ENCODE data around the gene BAG5.

BAG5 gene

DNA sequence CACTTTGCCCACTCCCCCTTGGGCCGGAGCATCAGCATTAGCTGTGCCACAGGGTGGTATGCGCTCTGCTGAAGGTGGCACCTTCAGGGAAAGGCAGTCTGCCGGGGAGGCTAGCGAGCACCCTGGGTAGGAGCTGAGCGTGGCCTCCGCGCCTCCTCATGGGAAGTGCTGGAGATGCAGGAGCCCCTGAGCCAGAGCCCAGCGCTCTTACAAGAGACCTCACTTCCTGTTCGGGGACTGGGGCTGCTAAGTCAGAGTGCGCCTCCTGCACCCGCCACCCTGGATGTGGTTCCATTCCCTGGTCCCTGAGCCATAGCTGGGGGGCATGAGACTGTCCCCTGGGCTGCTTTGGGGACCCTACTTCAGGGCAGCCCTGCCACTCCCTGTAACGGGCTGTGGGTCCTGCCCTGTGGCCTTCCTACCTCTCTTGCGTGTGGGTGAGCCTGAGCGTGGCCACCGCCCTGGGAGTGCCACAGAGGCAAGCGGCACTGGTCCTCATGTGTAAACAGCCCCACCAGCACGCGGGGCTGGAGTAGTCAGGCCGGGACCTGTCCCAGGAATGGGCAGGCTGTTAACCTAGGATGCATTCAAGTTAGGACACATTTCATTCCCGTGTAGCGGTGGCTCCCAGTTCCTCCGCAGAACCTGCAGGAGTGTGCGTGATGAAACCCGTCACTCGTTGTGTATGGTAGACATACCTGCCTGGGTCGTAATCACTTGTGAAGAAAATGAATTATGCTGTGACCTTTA is 19.7 kb upstream of the BAG5 start:
- in situ Hi-C loops (cut with HindIII; ENCODE audit: low pct_ligation_motif_present, low sequenced_read_pairs), result no loop called here
- no peak for DNase-seq
- Histone ChIP-seq H3K27me3 (replicated peaks) (no peaks in the 10 kb centered on the region), H3K36me3 (replicated peaks) (peaks cover 16% of the 10 kb centered on the region), H3K4me3 (ENCODE audit: low read depth, low read length) (no peak overlapping the region), H3K27ac (no peak overlapping the region)
- TF ChIP-seq, protein P1, sequence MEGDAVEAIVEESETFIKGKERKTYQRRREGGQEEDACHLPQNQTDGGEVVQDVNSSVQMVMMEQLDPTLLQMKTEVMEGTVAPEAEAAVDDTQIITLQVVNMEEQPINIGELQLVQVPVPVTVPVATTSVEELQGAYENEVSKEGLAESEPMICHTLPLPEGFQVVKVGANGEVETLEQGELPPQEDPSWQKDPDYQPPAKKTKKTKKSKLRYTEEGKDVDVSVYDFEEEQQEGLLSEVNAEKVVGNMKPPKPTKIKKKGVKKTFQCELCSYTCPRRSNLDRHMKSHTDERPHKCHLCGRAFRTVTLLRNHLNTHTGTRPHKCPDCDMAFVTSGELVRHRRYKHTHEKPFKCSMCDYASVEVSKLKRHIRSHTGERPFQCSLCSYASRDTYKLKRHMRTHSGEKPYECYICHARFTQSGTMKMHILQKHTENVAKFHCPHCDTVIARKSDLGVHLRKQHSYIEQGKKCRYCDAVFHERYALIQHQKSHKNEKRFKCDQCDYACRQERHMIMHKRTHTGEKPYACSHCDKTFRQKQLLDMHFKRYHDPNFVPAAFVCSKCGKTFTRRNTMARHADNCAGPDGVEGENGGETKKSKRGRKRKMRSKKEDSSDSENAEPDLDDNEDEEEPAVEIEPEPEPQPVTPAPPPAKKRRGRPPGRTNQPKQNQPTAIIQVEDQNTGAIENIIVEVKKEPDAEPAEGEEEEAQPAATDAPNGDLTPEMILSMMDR (IDR thresholded peaks at IDR 0.05; ENCODE audit: low read depth, low read length, missing control alignments), result no peak

DNA sequence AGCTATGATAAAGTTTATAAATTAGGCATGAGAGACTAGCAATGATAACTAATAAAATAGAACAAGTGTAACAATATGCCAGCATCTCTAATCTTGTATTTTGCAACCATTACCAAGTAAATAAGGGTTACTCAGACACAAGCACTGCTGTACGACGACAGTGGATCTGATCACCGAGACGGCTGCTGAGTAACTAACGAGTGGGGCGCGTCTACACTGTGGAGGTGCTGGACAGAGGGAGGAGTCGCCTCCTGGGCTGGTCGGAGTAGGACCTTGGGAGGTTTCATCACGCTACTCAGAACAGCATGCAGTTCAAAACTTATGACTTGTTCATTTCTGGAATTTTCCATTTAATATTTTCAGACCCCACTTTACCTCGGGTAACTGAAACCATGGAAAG is 18.7 kb upstream of the BAG5 start:
- TF ChIP-seq, protein P1 (IDR thresholded peaks at IDR 0.05; ENCODE audit: low read depth, low read length, missing control alignments), result no peak
- DNase-seq, result no peak
- in situ Hi-C loops (cut with HindIII; ENCODE audit: low pct_ligation_motif_present, low sequenced_read_pairs), result no loop called here
- Histone ChIP-seq H3K36me3 (replicated peaks) (peaks cover 16% of the 10 kb centered on the region), H3K27ac (no peak overlapping the region), H3K4me3 (ENCODE audit: low read depth, low read length) (no peak overlapping the region), H3K27me3 (replicated peaks) (no peaks in the 10 kb centered on the region)

DNA sequence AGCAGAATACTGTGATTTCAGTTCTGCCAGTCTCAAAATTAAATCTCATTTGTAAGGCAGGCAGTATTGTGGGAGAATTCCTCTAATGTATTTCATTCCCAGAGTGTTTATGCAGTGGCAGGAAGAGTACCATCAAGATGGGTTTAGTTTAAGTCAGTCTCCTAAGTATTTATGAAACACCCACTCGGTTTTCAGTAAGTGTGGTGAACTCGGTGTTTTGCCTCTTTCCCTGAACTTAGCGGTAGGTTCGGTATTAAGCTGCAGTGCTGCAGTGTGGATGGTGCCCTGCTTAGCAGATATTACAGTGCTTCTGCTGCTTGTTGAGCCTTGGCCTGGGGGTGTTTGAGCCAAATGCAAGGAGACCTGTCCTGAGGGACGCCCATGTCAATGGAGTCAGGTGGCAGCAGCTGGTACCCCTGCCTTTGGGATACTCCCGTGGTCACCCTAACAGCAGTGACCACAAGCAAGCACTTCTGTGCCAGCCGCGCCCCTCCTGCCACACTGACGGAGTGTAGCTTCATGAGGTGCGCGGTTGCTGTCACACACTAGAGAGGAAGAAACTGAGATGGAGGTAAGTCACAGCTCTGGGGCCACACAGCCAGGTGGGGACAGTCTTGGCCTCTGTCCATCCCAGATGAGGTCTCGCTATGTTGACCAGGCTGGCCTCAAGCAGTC is 16.1 kb upstream of the BAG5 start:
- Histone ChIP-seq H3K4me3 (ENCODE audit: low read depth, low read length) (no peak overlapping the region), H3K36me3 (replicated peaks) (peaks cover 30% of the 10 kb centered on the region), H3K27ac (no peak overlapping the region), H3K27me3 (replicated peaks) (no peaks in the 10 kb centered on the region)
- DNase-seq, result no peak
- TF ChIP-seq, protein P1 (IDR thresholded peaks at IDR 0.05; ENCODE audit: low read depth, low read length, missing control alignments), result no peak
- in situ Hi-C loops (cut with HindIII; ENCODE audit: low pct_ligation_motif_present, low sequenced_read_pairs), result no loop called here

DNA sequence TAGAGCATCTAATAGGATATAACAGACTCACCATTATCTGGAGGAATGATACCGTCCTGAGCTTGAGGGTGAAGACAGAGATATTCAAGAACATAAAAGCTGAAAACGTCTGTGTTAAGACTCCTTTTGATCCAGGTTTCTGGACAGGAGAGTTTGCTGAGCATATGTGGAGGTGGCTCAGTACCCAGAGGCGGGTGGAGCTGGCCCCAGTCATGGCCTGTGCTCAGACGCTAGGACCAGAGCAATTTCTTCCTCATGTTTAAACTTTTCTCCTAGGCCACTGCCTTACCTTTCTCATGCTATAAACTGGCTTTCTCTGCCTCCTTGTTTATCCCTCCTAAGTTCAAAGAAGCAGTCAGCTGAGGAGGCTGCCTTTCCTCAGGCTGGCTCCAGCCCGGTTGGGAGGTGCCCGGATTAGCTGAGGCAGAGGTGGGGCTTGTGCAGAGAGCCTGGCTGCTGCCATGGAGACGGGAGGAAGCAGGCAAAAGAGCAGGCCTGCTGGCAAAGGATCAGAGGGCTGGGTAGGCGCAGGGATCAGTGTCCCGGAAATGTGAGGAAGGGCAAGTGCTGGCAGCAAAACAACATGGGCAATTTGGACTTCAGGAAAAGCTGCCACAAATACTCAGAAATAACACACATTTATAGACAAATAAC is 14.0 kb upstream of the BAG5 start:
- in situ Hi-C loops (cut with HindIII; ENCODE audit: low pct_ligation_motif_present, low sequenced_read_pairs), result no loop called here
- no peak overlapping the region for H3K27ac ChIP-seq
- peak; percentile 73 for DNase-seq
- TF ChIP-seq, protein P1 (IDR thresholded peaks at IDR 0.05; ENCODE audit: low read depth, low read length, missing control alignments), result no peak
- H3K36me3 ChIP-seq (replicated peaks), result peaks cover 29% of the 10 kb centered on the region
- no peak overlapping the region for H3K4me3 ChIP-seq (ENCODE audit: low read depth, low read length)
- H3K27me3 ChIP-seq (replicated peaks), result no peaks in the 10 kb centered on the region

DNA sequence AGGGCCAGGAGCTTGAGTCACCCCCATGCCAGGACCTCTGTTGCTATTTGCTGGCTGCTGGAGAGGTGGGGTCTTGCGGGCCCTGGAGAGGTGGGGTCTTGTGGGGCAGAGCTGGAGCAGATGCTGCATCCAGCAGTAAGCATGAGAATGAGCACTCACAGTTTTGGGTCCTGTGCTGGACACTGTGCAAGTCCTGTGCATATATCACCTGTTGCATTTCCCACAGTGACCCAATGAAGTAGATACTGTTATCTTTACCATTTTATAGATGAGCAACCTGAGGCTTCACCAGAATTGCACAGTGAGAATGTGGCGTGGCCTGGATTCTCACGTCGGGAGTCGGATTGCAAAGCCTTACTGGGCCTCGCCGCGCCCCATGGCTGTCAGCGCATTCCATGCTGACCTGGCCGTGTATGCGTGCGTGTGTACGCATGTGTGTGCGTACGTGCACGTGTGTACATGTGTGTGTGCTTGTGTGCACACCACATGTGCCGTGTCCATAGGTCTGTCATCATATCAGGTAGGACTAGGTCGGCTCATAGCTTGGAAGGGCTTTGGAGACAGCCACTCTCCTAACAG is 12.3 kb upstream of the BAG5 start:
- no peak overlapping the region for H3K4me3 ChIP-seq (ENCODE audit: low read depth, low read length)
- no peaks in the 10 kb centered on the region for H3K27me3 ChIP-seq (replicated peaks)
- H3K36me3 ChIP-seq (replicated peaks), result peaks cover 29% of the 10 kb centered on the region
- H3K27ac ChIP-seq, result no peak overlapping the region
- in situ Hi-C loops (cut with HindIII; ENCODE audit: low pct_ligation_motif_present, low sequenced_read_pairs), result no loop called here
- TF ChIP-seq, protein P1 (IDR thresholded peaks at IDR 0.05; ENCODE audit: low read depth, low read length, missing control alignments), result no peak
- DNase-seq, result no peak

All from brain microvascular endothelial cell (primary cell).